Measurements from ENCODE around the gene ALG8. TPM values are rescaled to one million over a fixed set of nuclear protein-coding genes. Genes with fewer than 3 reads are reported as not detected.

The ALG8 gene
- total and polyA plus RNA-seq, 8 donors, result 32.2 to 58.7 (median 49.8) TPM

GRCh38 chr11:78138694-78139421 lies 568 bp downstream of the ALG8 start:
- Histone ChIP-seq H3K4me1 (peaks cover 0 to 22% of the 10 kb centered on the region in 2 donors), H3K9me3 (no peaks in the 10 kb centered on the region), H3K4me3 (peak overlapping the region; percentile 60 to 82), H3K36me3 (peaks cover 0 to 15% of the 10 kb centered on the region in 2 donors), H3K27me3 (no peaks in the 10 kb centered on the region), H3K27ac (peak overlapping the region; percentile 70 to 87)
- TF ChIP-seq CTCF (IDR thresholded peaks at IDR 0.05), result no peak
- DNase-seq (peak in 1 of 4 donors; percentile 8), ATAC-seq (peak; percentile 31)
- intact Hi-C loops (cut with DNase I), result no loop called here

- peaks cover 0 to 22% of the 10 kb centered on the region in 2 donors for H3K4me1 ChIP-seq
- ATAC-seq (no peak), DNase-seq (no peak)
- H3K36me3 ChIP-seq, result peaks cover 0 to 15% of the 10 kb centered on the region in 2 donors
- intact Hi-C loops (cut with DNase I), result no loop called here
- no peak for TF ChIP-seq CTCF (IDR thresholded peaks at IDR 0.05)
- H3K27ac ChIP-seq, result no peak overlapping the region
- peak overlapping the region in 1 of 2 donors; percentile 82 for H3K4me3 ChIP-seq
- H3K9me3 ChIP-seq, result no peaks in the 10 kb centered on the region
- H3K27me3 ChIP-seq, result no peaks in the 10 kb centered on the region
Measured at GRCh38 chr11:78138291-78138690, 1.1 kb downstream of the ALG8 start.

- no peak for TF ChIP-seq CTCF (IDR thresholded peaks at IDR 0.05)
- Histone ChIP-seq H3K36me3 (peaks cover 0 to 15% of the 10 kb centered on the region in 2 donors), H3K4me3 (no peak overlapping the region), H3K27me3 (no peaks in the 10 kb centered on the region), H3K27ac (no peak overlapping the region), H3K9me3 (no peaks in the 10 kb centered on the region), H3K4me1 (no peaks in the 10 kb centered on the region)
- no peak for ATAC-seq
- intact Hi-C loops (cut with DNase I), result no loop called here
- no peak for DNase-seq
Measured at GRCh38 chr11:78132475-78132874, 7.0 kb downstream of the ALG8 start.

GRCh38 chr11:78131956-78132355 lies 7.5 kb downstream of the ALG8 start:
- Histone ChIP-seq H3K4me3 (no peak overlapping the region), H3K27ac (no peak overlapping the region), H3K36me3 (peaks cover 0 to 15% of the 10 kb centered on the region in 2 donors), H3K4me1 (no peaks in the 10 kb centered on the region), H3K27me3 (no peaks in the 10 kb centered on the region), H3K9me3 (no peaks in the 10 kb centered on the region)
- no peak for TF ChIP-seq CTCF (IDR thresholded peaks at IDR 0.05)
- intact Hi-C loops (cut with DNase I), result no loop called here
- DNase-seq (no peak), ATAC-seq (no peak)

- Histone ChIP-seq H3K9me3 (no peaks in the 10 kb centered on the region), H3K27ac (no peak overlapping the region), H3K36me3 (peaks cover 0 to 25% of the 10 kb centered on the region in 2 donors), H3K4me1 (no peaks in the 10 kb centered on the region), H3K4me3 (no peak overlapping the region), H3K27me3 (no peaks in the 10 kb centered on the region)
- ATAC-seq (no peak), DNase-seq (no peak)
- intact Hi-C loops (cut with DNase I), result no loop called here
- TF ChIP-seq CTCF (IDR thresholded peaks at IDR 0.05), result no peak
Measured at GRCh38 chr11:78127403-78127802, 12.0 kb downstream of the ALG8 start.
